IPS-15b (cell line): ENCODE data around the gene FNDC3A.
"Not testable (repeated sequence)": the region's sequence is repeated elsewhere in the genome, so short reads cannot be mapped to it uniquely, and the experiment has no call there.

Experiments used
- H3K27me3 ChIP-seq: one replicate; pipeline ENCODE4 v1.6.1; 2013; ENCODE audit warnings: low read length; ENCODE audit not compliant: control insufficient read depth, insufficient read depth
- H3K36me3 ChIP-seq: one replicate; pipeline ENCODE4 v1.6.1; 2013; ENCODE audit warnings: low read length; ENCODE audit not compliant: control insufficient read depth, insufficient read depth
- H3K4me1 ChIP-seq: one replicate; pipeline ENCODE4 v1.6.1; 2013; ENCODE audit warnings: mild to moderate bottlenecking, low read length; ENCODE audit not compliant: control insufficient read depth, insufficient read depth
- H3K4me3 ChIP-seq: one replicate; pipeline ENCODE4 v1.5.1; 2013; ENCODE audit warnings: low read depth, low read length
- H3K9ac ChIP-seq: one replicate; pipeline ENCODE4 v1.6.1; 2013; ENCODE audit warnings: low read depth, mild to moderate bottlenecking, low read length
- H3K9me3 ChIP-seq: one replicate; pipeline ENCODE4 v1.6.1; 2013; ENCODE audit warnings: mild to moderate bottlenecking, low read length; ENCODE audit not compliant: control insufficient read depth, insufficient read depth

The FNDC3A gene

DNA sequence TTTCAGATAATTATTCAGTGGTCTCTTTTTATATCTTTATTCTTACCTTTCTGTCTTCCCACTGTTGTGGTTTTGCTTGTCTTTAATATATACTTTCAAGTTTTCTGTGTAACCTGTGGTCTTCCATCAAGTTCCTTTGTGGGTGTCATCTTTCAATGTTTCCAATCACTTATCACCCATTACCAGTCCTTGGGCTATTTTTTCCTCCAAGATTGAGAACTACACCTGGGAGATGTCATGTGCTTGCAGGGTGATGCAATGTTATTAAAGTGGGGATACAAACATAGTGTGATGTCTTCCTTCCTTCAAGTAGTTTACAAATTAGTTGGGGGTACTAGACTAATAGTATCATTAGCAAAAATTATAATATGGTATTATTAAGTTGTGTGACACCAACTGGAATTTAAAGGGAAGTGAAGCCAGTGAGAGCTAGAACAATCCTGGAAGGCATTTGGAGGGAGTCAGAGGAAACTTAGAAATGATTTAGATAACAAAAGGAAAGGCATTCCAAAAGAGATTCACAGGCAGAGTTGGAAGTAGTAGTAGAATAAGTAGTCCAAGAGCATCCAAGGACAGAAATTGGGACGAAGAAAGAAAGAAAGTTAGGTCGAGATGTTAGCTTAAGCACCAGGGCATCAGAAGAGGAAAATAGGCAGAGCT, 3.4 kb downstream of the FNDC3A start:
- no peaks in the 10 kb centered on the region for H3K27me3 ChIP-seq
- no peaks in the 10 kb centered on the region for H3K9me3 ChIP-seq
- H3K4me3 ChIP-seq = no peak overlapping the region
- H3K36me3 ChIP-seq = no peaks in the 10 kb centered on the region
- no peak overlapping the region for H3K9ac ChIP-seq
- H3K4me1 ChIP-seq = peaks cover 25% of the 10 kb centered on the region

DNA sequence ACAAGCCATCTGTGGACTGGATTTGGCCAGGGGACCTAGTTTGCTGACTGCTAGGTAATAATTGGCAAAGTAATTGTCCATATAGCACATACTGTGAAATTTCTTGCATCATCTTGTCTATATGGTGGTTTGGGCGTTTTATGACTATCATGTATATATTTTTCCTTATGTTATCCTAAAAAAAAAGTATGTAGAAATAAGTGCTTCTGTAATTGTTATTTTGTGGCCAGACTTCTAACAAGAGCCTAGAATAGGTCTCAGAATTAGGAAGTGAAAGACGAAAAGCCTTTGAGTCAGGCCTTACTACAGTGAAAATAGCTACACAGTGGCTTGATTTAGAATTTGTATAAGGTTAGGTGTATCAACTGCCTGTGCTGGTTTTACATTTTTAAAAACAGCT, 4.2 kb downstream of the FNDC3A start:
- Histone ChIP-seq H3K4me1 (peaks cover 25% of the 10 kb centered on the region), H3K9me3 (no peaks in the 10 kb centered on the region), H3K9ac (no peak overlapping the region), H3K4me3 (no peak overlapping the region), H3K27me3 (no peaks in the 10 kb centered on the region), H3K36me3 (no peaks in the 10 kb centered on the region)

GRCh38 chr13:48983331-48983730, 7.6 kb downstream of the FNDC3A start:
- Histone ChIP-seq H3K9me3 (no peaks in the 10 kb centered on the region), H3K4me3 (no peak overlapping the region), H3K4me1 (peaks cover 24% of the 10 kb centered on the region), H3K9ac (no peak overlapping the region), H3K27me3 (no peaks in the 10 kb centered on the region), H3K36me3 (no peaks in the 10 kb centered on the region)

- Histone ChIP-seq H3K4me3 (no peak overlapping the region), H3K27me3 (no peaks in the 10 kb centered on the region), H3K36me3 (no peaks in the 10 kb centered on the region), H3K9ac (no peak overlapping the region), H3K9me3 (no peaks in the 10 kb centered on the region), H3K4me1 (peaks cover 9% of the 10 kb centered on the region)
Measured at GRCh38 chr13:48985756-48986155, 10.0 kb downstream of the FNDC3A start.

GRCh38 chr13:48990900-48991299, 15.2 kb downstream of the FNDC3A start:
- Histone ChIP-seq H3K4me1 (no peaks in the 10 kb centered on the region), H3K9ac (no peak overlapping the region), H3K4me3 (no peak overlapping the region), H3K27me3 (no peaks in the 10 kb centered on the region), H3K36me3 (no peaks in the 10 kb centered on the region), H3K9me3 (no peaks in the 10 kb centered on the region)

DNA sequence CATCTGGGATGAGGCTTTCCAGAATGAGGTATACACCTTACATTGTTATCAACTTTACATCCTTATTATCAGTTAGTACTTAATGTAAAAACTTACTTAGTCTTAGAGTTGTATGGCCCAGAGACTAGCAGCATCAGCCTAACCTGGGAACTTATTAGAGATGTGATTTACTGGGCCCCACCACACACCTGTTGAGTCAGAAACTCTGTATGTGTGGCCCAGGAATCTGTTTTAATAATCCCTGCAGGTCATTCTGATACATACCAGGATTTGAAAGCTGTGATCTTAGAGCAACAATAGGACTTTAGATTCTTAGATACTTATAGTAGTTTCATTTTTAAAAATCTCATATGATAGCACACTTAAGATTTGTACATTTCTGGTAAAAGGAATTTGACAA, 17.4 kb downstream of the FNDC3A start:
- H3K9me3 ChIP-seq = no peaks in the 10 kb centered on the region
- no peak overlapping the region for H3K9ac ChIP-seq
- no peak overlapping the region for H3K4me3 ChIP-seq
- H3K27me3 ChIP-seq = no peaks in the 10 kb centered on the region
- no peaks in the 10 kb centered on the region for H3K36me3 ChIP-seq
- H3K4me1 ChIP-seq = no peaks in the 10 kb centered on the region

GRCh38 chr13:48994706-48995105, 19.0 kb downstream of the FNDC3A start:
- no peak overlapping the region for H3K9ac ChIP-seq
- H3K4me1 ChIP-seq = no peaks in the 10 kb centered on the region
- H3K36me3 ChIP-seq = no peaks in the 10 kb centered on the region
- H3K9me3 ChIP-seq = no peaks in the 10 kb centered on the region
- no peak overlapping the region for H3K4me3 ChIP-seq
- no peaks in the 10 kb centered on the region for H3K27me3 ChIP-seq

DNA sequence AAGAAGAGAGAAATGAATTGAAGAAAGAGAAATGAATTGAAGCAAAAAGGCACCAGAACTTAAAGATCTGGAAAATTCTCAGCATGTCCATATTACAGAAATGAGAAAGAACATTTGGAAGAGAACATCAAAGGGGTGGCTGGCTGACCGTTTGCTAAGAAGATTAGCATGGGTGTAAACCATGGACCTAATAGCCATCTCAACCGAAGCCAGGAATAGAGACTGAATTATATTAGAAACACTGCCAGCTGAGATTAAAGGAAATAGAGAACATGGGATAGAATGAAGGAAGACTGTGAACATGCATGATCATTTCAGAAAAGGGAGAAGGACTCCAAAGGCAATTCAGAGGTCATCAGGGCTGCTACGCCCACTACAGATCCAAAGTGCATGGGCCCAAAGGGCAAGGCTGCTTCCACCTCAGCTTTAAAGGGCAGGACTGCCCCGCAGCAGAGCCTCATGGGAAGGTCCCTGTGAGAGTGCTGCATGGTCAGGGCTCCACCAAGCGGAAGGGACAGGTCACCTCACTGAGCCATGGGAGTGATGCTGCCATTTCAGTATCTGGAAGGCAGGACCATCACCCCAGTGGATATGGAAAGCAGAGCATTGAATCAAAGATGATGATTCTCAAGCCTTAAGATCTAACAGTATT, 23.1 kb downstream of the FNDC3A start:
- H3K4me3 ChIP-seq = no peak overlapping the region
- no peaks in the 10 kb centered on the region for H3K4me1 ChIP-seq
- H3K36me3 ChIP-seq = no peaks in the 10 kb centered on the region
- no peaks in the 10 kb centered on the region for H3K9me3 ChIP-seq
- H3K9ac ChIP-seq = no peak overlapping the region
- H3K27me3 ChIP-seq = no peaks in the 10 kb centered on the region

- Histone ChIP-seq H3K9me3 (no peaks in the 10 kb centered on the region), H3K4me3 (no peak overlapping the region), H3K9ac (no peak overlapping the region), H3K27me3 (no peaks in the 10 kb centered on the region), H3K4me1 (peaks cover 3% of the 10 kb centered on the region), H3K36me3 (no peaks in the 10 kb centered on the region)
Measured at GRCh38 chr13:49000247-49000646, 24.5 kb downstream of the FNDC3A start.

- H3K4me3 ChIP-seq, H3K9me3 ChIP-seq, H3K27me3 ChIP-seq, H3K4me1 ChIP-seq, H3K9ac ChIP-seq, H3K36me3 ChIP-seq: not testable (repeated sequence)
Measured at GRCh38 chr13:49018986-49019635, 43.4 kb downstream of the FNDC3A start.

- Histone ChIP-seq H3K4me1 (peaks cover 2% of the 10 kb centered on the region), H3K36me3 (no peaks in the 10 kb centered on the region), H3K9ac (no peak overlapping the region), H3K27me3 (no peaks in the 10 kb centered on the region), H3K4me3 (no peak overlapping the region), H3K9me3 (peaks cover 3% of the 10 kb centered on the region)
Measured at GRCh38 chr13:49020328-49020727, 44.6 kb downstream of the FNDC3A start.

GRCh38 chr13:49020940-49021553, 45.3 kb downstream of the FNDC3A start:
- Histone ChIP-seq H3K36me3 (no peaks in the 10 kb centered on the region), H3K4me3 (no peak overlapping the region), H3K9me3 (peaks cover 3% of the 10 kb centered on the region), H3K9ac (no peak overlapping the region), H3K4me1 (peaks cover 2% of the 10 kb centered on the region), H3K27me3 (no peaks in the 10 kb centered on the region)
